Stimulated activated CD4-positive, alpha-beta T cell treated with anti-CD3 and anti-CD28 coated beads, Interleukin-12 subunit alpha, Interleukin-12 subunit beta, amount 100 ng/mL, for 24 hours (primary cell): ENCODE results near the gene AVPR1A.

Experiments
- DNase-seq, 2 experiments: peaks; one replicate each; pipeline ENCODE4 v3.0.0-alpha.2; 2020; ENCODE audit warnings: low read depth in 2 of 2

AVPR1A gene

GRCh38 chr12:63095369-63095980 is 55.5 kb downstream of the AVPR1A start:
- no peak for DNase-seq

- no peak for DNase-seq
Observed at GRCh38 chr12:63093711-63094110, 57.3 kb downstream of the AVPR1A start.

GRCh38 chr12:63093084-63093483 is 57.9 kb downstream of the AVPR1A start:
- DNase-seq, result no peak
